Measurements from ENCODE around the gene FSTL1. TPM values are rescaled to one million over a fixed set of nuclear protein-coding genes. Genes with fewer than 3 reads are reported as not detected.

Gene FSTL1
- total and polyA plus RNA-seq, 4 experiments from 2014 or later: 0.47 TPM; not detected in 3

GRCh38 chr3:120429921-120430361 is 20.9 kb downstream of the FSTL1 start:
- Histone ChIP-seq H3K27ac (ENCODE audit: low read depth, low read length) (no peak overlapping the region), H3K27me3 (ENCODE audit: insufficient read depth, low read length) (no peaks in the 10 kb centered on the region), H3K4me3 (ENCODE audit: low read length in 2 of 2) (no peak overlapping the region), H3K36me3 (ENCODE audit: insufficient read depth, low read length) (no peaks in the 10 kb centered on the region), H3K9me3 (ENCODE audit: control insufficient read depth in 1 of 2, low read length in 2 of 2) (no peaks in the 10 kb centered on the region), H3K4me1 (ENCODE audit: insufficient read depth, low read length) (no peaks in the 10 kb centered on the region)
- Mint-ChIP-seq H3K4me1 (no peaks in the 10 kb centered on the region), H3K4me3 (no peak overlapping the region), H3K9me3 (no peaks in the 10 kb centered on the region), H3K36me3 (no peaks in the 10 kb centered on the region), H3K27ac (no peak overlapping the region), H3K27me3 (peaks cover 12 to 23% of the 10 kb centered on the region in 2 donors)
- ChIA-PET CTCF (ENCODE audit: partially characterized antibody) (interaction anchor here (0.7 to 2.4 kb wide), 2 partner anchors 9 to 365 kb away, joined by 3 to 7 read pairs; no protein-coding TSS in a partner anchor), POLR2A (ENCODE audit: partially characterized antibody) (no interaction called here)
- DNase-seq: no peak
- intact Hi-C loops (cut with micrococcal nuclease): no loop called here

- DNase-seq: no peak
- Histone ChIP-seq H3K36me3 (ENCODE audit: insufficient read depth, low read length) (no peaks in the 10 kb centered on the region), H3K4me1 (ENCODE audit: insufficient read depth, low read length) (no peaks in the 10 kb centered on the region), H3K27me3 (ENCODE audit: insufficient read depth, low read length) (no peaks in the 10 kb centered on the region), H3K4me3 (ENCODE audit: low read length in 2 of 2) (no peak overlapping the region), H3K9me3 (ENCODE audit: control insufficient read depth in 1 of 2, low read length in 2 of 2) (no peaks in the 10 kb centered on the region), H3K27ac (ENCODE audit: low read depth, low read length) (no peak overlapping the region)
- POLR2A ChIA-PET (ENCODE audit: partially characterized antibody): no interaction called here
- CTCF ChIA-PET (ENCODE audit: partially characterized antibody): no interaction called here
- Mint-ChIP-seq H3K9me3 (no peaks in the 10 kb centered on the region), H3K4me1 (no peaks in the 10 kb centered on the region), H3K36me3 (no peaks in the 10 kb centered on the region), H3K4me3 (no peak overlapping the region), H3K27me3 (peaks cover 11 to 28% of the 10 kb centered on the region in 2 donors), H3K27ac (no peak overlapping the region)
- intact Hi-C loops (cut with micrococcal nuclease): no loop called here
Measured at GRCh38 chr3:120428924-120429323, 21.9 kb downstream of the FSTL1 start.

GRCh38 chr3:120427201-120427600 is 23.6 kb downstream of the FSTL1 start:
- H3K27ac Mint-ChIP-seq: no peak overlapping the region
- no peak for DNase-seq
- Histone ChIP-seq H3K27ac (ENCODE audit: low read depth, low read length) (no peak overlapping the region), H3K4me1 (ENCODE audit: insufficient read depth, low read length) (no peaks in the 10 kb centered on the region), H3K36me3 (ENCODE audit: insufficient read depth, low read length) (no peaks in the 10 kb centered on the region), H3K27me3 (ENCODE audit: insufficient read depth, low read length) (no peaks in the 10 kb centered on the region), H3K9me3 (ENCODE audit: control insufficient read depth in 1 of 2, low read length in 2 of 2) (no peaks in the 10 kb centered on the region), H3K4me3 (ENCODE audit: low read length in 2 of 2) (no peak overlapping the region)
- no peaks in the 10 kb centered on the region for H3K9me3 Mint-ChIP-seq
- no peaks in the 10 kb centered on the region for H3K36me3 Mint-ChIP-seq
- peaks cover 10 to 25% of the 10 kb centered on the region in 2 donors for H3K27me3 Mint-ChIP-seq
- POLR2A ChIA-PET (ENCODE audit: partially characterized antibody): no interaction called here
- CTCF ChIA-PET (ENCODE audit: partially characterized antibody): interaction anchor here (4.0 kb wide), 1 partner anchor 10 kb away, joined by 24 read pairs; no protein-coding TSS in a partner anchor
- intact Hi-C loops (cut with micrococcal nuclease): no loop called here
- no peaks in the 10 kb centered on the region for H3K4me1 Mint-ChIP-seq
- H3K4me3 Mint-ChIP-seq: no peak overlapping the region

- Histone ChIP-seq H3K36me3 (ENCODE audit: insufficient read depth, low read length) (no peaks in the 10 kb centered on the region), H3K9me3 (ENCODE audit: control insufficient read depth in 1 of 2, low read length in 2 of 2) (no peaks in the 10 kb centered on the region), H3K27ac (ENCODE audit: low read depth, low read length) (no peak overlapping the region), H3K4me1 (ENCODE audit: insufficient read depth, low read length) (no peaks in the 10 kb centered on the region), H3K27me3 (ENCODE audit: insufficient read depth, low read length) (no peaks in the 10 kb centered on the region), H3K4me3 (ENCODE audit: low read length in 2 of 2) (no peak overlapping the region)
- Mint-ChIP-seq H3K36me3 (no peaks in the 10 kb centered on the region), H3K27ac (no peak overlapping the region), H3K9me3 (no peaks in the 10 kb centered on the region), H3K4me1 (no peaks in the 10 kb centered on the region), H3K27me3 (peaks cover 10 to 25% of the 10 kb centered on the region in 2 donors), H3K4me3 (no peak overlapping the region)
- CTCF ChIA-PET (ENCODE audit: partially characterized antibody): interaction anchor here (4.0 kb wide), 1 partner anchor 9 kb away, joined by 24 read pairs; no protein-coding TSS in a partner anchor
- POLR2A ChIA-PET (ENCODE audit: partially characterized antibody): no interaction called here
- intact Hi-C loops (cut with micrococcal nuclease): no loop called here
- DNase-seq: no peak
Measured at GRCh38 chr3:120425572-120426250, 25.1 kb downstream of the FSTL1 start.

- Mint-ChIP-seq H3K27me3 (peaks cover 10 to 25% of the 10 kb centered on the region in 2 donors), H3K4me1 (no peaks in the 10 kb centered on the region), H3K27ac (no peak overlapping the region), H3K9me3 (no peaks in the 10 kb centered on the region), H3K4me3 (no peak overlapping the region), H3K36me3 (no peaks in the 10 kb centered on the region)
- Histone ChIP-seq H3K36me3 (ENCODE audit: insufficient read depth, low read length) (no peaks in the 10 kb centered on the region), H3K4me3 (ENCODE audit: low read length in 2 of 2) (no peak overlapping the region), H3K27me3 (ENCODE audit: insufficient read depth, low read length) (no peaks in the 10 kb centered on the region), H3K27ac (ENCODE audit: low read depth, low read length) (no peak overlapping the region), H3K4me1 (ENCODE audit: insufficient read depth, low read length) (no peaks in the 10 kb centered on the region), H3K9me3 (ENCODE audit: control insufficient read depth in 1 of 2, low read length in 2 of 2) (no peaks in the 10 kb centered on the region)
- POLR2A ChIA-PET (ENCODE audit: partially characterized antibody): no interaction called here
- intact Hi-C loops (cut with micrococcal nuclease): no loop called here
- DNase-seq: no peak
- CTCF ChIA-PET (ENCODE audit: partially characterized antibody): interaction anchor here (4.0 kb wide), 1 partner anchor 8 kb away, joined by 24 read pairs; no protein-coding TSS in a partner anchor
Measured at GRCh38 chr3:120424976-120425570, 25.7 kb downstream of the FSTL1 start.

GRCh38 chr3:120424506-120424905 is 26.3 kb downstream of the FSTL1 start:
- CTCF ChIA-PET (ENCODE audit: partially characterized antibody): interaction anchor here (1.2 to 4.0 kb wide), 2 partner anchors 8 to 143 kb away, joined by 3 to 24 read pairs; no protein-coding TSS in a partner anchor
- no peak overlapping the region for H3K27ac ChIP-seq (ENCODE audit: low read depth, low read length)
- Mint-ChIP-seq H3K27ac (no peak overlapping the region), H3K27me3 (peaks cover 8 to 21% of the 10 kb centered on the region in 2 donors), H3K36me3 (no peaks in the 10 kb centered on the region), H3K9me3 (no peaks in the 10 kb centered on the region), H3K4me3 (no peak overlapping the region), H3K4me1 (no peaks in the 10 kb centered on the region)
- no peak for DNase-seq
- intact Hi-C loops (cut with micrococcal nuclease): no loop called here
- H3K4me1 ChIP-seq (ENCODE audit: insufficient read depth, low read length): no peaks in the 10 kb centered on the region
- no peaks in the 10 kb centered on the region for H3K36me3 ChIP-seq (ENCODE audit: insufficient read depth, low read length)
- H3K27me3 ChIP-seq (ENCODE audit: insufficient read depth, low read length): no peaks in the 10 kb centered on the region
- no peaks in the 10 kb centered on the region for H3K9me3 ChIP-seq (ENCODE audit: control insufficient read depth in 1 of 2, low read length in 2 of 2)
- POLR2A ChIA-PET (ENCODE audit: partially characterized antibody): no interaction called here
- no peak overlapping the region for H3K4me3 ChIP-seq (ENCODE audit: low read length in 2 of 2)

- CTCF ChIA-PET (ENCODE audit: partially characterized antibody): interaction anchor here (1.2 kb wide), 2 partner anchors 144 to 179 kb away, joined by 3 to 4 read pairs; no protein-coding TSS in a partner anchor
- Histone ChIP-seq H3K27ac (ENCODE audit: low read depth, low read length) (no peak overlapping the region), H3K27me3 (ENCODE audit: insufficient read depth, low read length) (no peaks in the 10 kb centered on the region), H3K4me1 (ENCODE audit: insufficient read depth, low read length) (peaks cover 5% of the 10 kb centered on the region), H3K36me3 (ENCODE audit: insufficient read depth, low read length) (no peaks in the 10 kb centered on the region), H3K9me3 (ENCODE audit: control insufficient read depth in 1 of 2, low read length in 2 of 2) (no peaks in the 10 kb centered on the region), H3K4me3 (ENCODE audit: low read length in 2 of 2) (no peak overlapping the region)
- intact Hi-C loops (cut with micrococcal nuclease): no loop called here
- no peaks in the 10 kb centered on the region for H3K9me3 Mint-ChIP-seq
- no peak overlapping the region for H3K4me3 Mint-ChIP-seq
- H3K27ac Mint-ChIP-seq: no peak overlapping the region
- DNase-seq: no peak
- H3K4me1 Mint-ChIP-seq: peaks cover 4 to 7% (median 4%) of the 10 kb centered on the region in 4 donors
- H3K36me3 Mint-ChIP-seq: no peaks in the 10 kb centered on the region
- H3K27me3 Mint-ChIP-seq: peaks cover 7 to 23% of the 10 kb centered on the region in 2 donors
- POLR2A ChIA-PET (ENCODE audit: partially characterized antibody): no interaction called here
Measured at GRCh38 chr3:120423432-120423831, 27.4 kb downstream of the FSTL1 start.
